GM19467 (cell line): ENCODE results near the gene ANO9.

Experiments used
- ATAC-seq: cut with Tn5 transposase; IDR thresholded peaks from one replicate; pipeline ENCODE4 v1.9.1; 2021; ENCODE audit warnings: mild to moderate bottlenecking, moderate library complexity; ENCODE audit not compliant: unreplicated experiment

ANO9 gene

DNA sequence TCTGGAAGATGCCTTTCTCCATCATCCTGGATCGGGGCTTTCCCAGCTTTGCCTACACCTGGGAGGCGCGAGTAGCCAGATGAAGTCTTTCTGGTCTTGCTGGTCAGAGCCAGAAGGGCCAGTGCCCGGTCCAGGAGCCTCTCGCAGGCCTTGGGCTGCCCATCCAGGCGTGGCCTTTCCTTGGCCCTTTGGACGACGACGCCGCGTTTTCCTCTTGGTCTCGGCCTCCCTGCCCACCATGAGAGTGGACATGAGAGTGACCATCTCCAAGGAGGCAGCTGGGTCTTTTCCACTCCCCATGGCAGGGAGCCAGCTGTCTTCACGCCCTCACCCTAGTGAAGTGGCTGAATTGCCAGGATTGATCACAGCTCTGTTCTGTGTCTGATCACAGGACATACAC lies 11.8 kb upstream of the ANO9 start:
- ATAC-seq: no peak

DNA sequence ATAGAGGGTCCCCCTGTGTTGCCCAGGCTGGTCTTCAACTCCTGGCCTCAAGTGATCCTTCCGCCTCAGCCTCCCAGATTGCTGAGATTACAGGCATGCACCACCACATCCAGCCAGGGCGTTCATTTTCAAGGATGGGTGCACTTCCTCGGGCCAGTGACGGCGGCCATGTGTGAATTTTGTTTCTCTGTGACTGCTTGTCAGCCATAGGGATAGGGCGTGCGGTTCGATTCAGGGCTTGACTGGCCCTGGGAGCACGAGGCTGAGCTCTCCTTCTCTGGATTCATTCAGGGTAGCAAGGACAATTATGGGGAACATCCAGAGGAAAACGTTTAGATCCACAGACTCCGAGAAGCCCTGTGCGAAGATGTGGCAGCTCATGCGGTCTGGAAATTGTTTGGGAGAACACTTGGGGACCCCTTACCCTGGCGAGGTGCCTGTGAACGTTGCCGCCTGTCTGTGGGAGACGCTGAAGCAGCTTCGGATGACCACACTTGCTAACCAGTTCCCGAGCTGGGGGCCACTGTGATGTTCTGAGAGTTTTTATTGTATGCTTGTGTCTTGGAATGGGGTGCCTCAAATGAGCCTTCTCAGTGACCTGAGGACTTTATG lies 11.2 kb upstream of the ANO9 start:
- ATAC-seq: no peak

DNA sequence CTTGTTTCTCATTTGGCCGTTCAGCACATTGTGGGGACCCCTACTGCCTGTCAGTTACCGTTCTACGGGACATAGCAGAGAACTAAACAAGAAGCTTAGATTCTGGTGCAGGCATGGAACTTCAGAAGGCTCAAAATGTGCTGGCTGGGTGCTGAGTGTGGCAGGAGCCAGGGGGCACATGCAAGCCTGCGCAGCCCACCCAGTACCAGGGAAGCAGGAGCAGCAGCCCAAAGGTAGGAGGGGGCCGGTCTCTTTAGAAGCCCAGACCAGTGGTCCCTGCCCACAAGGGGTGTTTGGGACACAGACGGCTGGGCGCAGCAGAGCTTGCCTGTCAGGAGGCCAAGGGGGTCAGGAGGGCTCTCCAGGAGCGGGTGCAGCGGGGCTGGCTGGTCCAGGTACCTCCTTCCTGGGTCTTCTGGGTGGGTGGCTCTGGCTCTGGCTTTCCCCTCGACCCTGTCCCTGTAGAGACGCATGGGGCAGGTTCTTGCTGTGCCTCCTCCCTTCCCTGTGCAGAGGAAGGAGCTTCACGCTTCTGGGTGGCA lies 10.5 kb upstream of the ANO9 start:
- ATAC-seq: no peak

DNA sequence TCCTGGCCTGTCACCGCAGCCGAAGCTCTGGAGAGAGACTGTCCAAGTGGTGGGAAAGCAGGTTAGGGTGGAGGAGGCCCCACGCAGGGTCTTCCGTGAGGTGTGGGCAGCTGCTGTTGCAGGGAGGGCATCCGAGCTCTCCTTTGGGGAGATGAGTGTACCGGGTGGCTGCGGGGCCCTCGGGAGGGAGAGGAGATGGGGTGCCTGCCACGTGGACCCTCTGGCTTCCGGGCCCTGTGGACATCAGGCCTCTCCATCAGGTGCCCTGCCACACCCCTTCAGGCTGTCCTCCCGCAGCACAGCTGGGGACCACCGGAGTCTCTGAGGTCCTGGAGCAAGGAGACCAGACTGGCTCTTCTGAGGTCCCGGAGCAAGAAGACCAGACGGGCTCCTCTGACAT lies 9.9 kb upstream of the ANO9 start:
- no peak for ATAC-seq

DNA sequence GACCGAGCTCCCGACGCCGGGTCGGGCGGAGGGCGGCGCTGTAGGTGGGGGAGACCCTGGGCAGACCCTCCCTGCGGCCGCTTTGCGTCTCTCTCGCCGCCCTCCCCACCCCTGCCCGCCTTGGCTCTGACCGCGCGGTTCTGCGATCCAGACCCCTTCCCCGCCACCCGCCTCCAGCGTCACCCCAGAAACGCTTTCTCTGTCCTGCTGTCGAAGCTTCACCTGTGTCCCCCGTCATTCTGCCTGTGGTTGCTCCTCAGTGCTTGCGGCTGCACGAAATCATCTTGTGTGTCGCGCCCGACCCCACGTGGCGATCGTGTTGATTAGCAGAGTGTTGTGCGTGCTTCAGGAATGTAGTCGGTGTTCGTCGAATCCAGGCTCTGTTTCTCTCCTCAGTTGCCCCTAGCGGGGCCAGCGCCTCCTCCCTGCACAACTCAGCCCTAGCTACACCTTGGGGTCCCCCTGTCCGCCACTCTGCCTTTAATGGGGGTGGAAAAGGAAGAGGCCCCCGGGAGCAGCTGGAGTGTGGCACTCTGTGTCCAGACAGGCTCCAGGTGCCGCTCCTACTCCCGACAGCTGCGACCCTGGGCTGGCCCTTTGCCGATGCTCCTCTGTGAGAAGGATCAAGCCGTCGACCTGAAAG lies 9.1 kb upstream of the ANO9 start:
- no peak for ATAC-seq

DNA sequence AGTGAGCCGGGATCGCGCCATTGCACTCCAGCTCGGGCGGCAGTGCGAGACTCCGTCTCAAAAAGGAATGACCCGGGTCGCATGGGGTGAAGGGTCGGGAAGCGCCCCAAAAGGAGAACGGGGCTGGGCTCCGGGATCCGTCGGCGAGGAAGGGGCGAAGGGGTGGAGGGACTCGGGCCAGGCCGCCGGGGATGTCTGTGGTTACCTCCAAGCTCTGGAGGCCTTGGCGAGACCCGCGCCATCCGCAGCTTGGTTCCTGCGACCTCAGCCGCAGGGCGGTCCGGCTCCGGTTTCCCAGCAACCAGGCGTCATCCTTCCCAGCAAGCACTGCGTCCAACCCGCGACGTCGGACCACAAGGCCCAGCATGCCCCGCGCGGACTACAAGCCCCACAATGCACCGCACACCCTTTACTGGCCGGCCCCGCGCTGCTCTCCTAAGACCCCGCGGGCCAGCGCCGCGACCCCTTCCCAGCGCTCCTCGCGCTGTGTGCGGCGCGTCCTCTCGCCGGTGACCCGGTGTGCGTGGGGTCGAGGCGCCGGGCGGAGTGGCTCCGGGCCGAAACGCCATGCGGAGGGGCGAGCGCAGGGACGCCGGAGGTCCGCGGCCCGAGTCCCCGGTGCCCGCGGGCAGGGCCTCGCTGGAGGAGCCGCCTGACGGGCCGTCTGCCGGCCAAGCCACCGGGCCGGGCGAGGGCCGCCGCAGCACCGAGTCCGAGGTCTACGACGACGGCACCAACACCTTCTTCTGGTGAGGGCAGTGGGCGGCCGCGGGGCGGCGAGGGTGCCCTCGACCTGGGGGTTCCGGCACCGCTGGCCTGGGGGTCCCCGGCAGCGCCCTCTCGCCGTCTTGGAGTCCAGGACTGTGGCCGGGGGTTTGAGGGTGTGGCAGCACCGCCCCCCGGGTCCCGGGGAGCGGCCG lies 8.3 kb upstream of the ANO9 start, which contains the start of gene PTDSS2:
TSS of gene PTDSS2 (plus strand) at position 391 of the 920 bp plus-strand sequence. CDS start at position 568, 177 bp downstream.
- peak; percentile 71 for ATAC-seq

DNA sequence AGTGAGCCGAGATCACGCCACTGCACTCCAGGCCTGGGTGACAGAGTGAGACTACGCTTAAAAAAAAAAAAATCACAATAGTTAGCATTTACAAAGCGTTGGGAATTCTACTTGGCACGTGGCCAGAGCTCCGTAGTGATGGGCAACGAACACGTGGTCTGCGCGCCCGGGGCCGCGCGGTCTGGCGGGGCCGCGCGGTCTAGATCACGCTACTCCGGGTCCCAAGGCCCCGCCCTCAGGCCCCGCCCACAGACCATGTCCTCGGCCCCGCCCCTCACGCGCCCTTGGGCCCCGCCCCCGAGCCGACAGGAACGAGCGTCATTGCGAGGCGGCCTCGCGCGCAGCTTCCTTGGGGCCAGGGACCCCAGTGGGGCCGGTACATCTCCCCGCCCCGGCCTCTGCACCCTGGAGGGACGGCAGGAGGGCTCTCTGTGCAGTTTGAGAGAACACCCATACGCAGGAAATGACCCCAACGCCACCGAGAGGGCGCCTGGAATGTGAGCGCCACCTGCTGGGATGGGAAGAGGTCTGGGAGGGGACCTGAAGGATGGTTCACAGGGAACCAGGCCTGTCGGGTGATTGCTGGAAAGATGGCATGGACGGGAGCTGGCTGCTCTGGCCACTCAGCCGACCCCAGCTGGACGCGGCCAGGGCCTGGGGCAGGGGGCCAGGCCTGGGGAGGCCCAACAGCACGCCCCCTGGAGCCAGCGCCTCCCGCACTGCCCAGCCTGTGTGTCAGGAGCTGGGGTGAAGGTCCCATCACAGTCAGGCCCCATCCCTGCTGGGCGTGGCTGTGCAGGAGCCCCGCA lies 6.3 kb upstream of the ANO9 start:
- ATAC-seq: peak; percentile 49

DNA sequence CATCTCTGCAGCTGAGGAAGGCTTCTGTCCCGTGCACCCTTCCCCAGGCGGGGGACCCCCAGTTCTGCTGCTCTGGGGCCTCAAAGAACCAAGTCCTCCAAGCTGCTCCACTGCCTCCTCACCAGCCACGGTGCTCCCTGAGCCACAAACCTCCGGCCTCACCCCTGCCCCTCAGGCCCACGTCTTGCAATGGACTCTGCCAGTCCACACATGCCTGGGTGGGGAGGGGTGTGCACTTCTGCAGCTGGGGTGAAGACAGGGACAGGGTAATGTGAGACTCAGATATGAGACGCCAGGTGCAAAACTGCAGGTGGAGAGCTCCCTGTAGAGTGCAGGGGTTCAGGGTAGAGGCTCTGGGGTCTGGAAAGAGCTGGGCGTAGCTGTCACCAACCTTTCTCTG lies 5.1 kb upstream of the ANO9 start:
- ATAC-seq: no peak

DNA sequence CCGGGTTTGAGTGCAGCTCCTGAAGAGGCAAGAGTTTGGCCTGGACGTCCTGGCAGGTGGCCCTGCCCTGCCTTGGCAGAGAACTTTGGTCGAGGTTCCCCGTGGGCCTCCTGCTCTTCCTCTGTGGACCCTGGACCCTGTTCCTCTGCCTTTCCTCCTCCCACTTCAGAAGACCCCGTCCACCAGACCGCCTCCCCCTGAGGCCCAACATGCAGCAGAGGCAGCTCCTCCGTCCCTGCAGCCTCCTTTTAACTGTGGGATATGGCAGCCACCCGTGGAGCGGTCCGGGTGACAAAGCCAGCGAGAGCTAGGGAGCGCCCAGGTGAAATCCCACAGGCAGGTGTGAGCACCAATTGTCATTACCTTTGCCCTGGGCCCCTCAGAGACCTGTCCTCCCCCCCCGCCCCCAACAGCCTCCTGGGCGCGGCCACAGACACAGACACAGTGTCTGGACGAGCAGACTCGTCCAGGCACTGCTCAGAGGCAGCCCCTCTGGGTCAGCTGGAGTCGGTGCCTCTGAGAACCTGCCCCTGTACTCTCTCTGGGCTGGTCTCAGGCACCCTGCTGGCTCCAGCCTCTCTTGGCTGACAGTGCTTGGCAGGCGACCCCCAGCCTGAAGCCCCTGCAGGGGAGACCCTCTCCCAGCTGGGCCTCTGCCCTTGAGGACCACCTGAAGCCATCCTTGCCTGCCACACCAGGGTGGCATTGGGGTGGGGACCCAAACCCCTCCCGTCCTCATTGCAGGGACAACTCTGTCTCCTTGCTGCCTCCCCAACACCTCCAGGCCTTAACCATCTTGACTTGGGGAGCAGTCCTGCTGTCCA lies 4.2 kb upstream of the ANO9 start:
- no peak for ATAC-seq

DNA sequence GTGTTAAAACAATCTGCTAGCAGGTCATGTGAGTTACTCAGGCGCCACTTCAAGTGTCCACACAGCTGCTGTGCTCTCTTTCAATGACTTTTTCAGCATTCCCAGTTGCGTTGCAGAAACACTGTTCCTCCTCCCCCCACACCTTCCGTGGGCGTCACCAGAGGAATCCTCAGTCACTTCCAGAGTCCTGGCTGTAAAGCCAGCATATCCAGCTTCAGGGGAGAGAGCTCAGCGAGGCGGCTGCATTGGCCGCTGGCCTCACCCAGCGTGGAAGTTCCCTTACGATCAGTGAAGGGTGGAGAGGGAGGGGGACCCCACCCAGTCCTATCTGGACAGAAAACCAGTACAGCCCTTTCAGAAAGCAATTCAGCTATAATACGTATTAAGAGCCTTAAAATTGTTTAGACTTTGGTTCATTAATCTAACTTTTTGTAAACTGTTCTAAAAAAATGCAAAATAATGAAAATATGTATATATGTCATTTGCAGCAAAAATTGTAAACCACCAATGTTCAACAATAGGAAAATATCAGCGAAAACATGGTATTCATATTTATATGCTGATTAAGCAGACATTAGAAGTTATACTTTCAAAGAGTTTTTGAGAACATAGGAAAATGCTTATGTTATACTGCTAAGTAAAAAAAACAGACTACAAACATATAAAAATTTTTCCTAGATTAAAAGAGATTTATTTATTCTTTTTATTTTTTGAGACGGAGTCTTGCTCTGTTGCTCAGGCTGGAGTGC lies 2.8 kb upstream of the ANO9 start:
- no peak for ATAC-seq

DNA sequence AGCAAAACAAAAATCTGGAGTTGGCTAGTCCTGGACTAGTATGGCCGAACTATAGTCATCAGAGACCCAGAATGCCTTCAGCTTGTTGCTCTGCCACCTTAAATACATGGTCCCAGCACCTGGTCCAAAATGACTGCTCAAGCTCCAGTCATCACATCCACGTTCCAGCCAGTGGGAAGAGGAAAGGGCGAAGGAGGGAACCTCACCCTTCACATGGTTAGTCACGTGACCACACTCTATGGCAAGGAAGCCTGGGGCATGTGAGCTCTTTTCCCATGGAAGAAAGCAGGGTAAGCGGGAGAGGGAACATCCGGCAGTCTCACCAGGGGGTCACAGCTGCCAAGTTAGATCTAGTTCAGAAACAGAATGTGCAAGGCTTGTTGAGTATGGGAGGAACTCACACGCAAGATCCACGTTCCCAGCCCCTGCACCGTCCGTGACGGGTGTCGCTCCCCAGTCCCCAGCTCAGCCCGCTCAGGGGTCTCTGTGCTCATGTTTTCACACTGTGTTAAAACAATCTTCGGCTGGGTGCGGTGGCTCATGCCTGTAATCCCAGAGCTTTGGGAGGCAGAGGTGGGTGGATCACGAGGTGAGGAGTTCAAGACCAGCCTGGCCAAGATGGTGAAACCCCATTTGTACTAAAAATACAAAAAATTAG lies 1.9 kb upstream of the ANO9 start:
- no peak for ATAC-seq

DNA sequence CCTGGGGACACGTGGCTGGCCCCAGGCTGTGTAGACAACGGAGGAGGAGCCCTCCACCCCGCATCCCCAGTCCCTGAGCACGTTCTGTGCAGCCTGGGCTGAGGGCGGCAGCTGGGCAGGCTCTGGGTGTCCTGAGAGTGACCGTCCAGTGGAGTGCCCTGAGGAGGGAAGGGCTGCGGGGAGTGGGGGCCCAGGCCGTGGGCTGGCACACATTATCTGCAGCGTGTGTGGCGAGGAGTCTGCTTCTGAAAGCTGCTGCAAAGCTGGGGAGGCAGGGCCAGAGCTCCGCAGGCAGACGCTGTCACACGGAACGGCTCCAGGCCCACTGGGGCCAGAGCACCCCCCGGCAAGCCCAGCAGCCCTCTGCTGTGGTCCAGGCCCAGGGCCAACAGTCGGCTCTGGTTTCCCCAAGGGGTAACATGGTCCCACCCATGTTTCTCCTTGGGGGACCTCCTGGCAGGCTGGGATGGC lies 835 bp upstream of the ANO9 start:
- ATAC-seq: no peak

DNA sequence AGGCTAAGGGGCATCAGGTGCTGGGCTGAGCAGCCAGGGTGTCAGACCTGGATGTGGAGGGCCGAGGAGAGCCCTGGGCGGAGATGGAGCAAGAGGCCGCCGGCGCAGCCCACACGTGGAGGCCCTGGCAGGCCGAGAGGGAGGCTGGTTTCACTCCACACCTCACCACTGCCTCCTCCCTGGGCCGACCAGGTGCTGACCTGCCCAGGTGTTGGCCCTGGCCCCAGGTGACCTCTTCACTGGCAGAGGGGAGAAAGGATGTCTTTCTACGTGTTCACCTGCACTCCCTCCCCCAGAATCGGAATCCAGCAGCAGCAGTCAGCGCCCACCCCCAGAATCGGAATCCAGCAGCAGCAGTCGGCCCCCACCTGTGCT lies 781 bp downstream of the ANO9 start:
- ATAC-seq: no peak

DNA sequence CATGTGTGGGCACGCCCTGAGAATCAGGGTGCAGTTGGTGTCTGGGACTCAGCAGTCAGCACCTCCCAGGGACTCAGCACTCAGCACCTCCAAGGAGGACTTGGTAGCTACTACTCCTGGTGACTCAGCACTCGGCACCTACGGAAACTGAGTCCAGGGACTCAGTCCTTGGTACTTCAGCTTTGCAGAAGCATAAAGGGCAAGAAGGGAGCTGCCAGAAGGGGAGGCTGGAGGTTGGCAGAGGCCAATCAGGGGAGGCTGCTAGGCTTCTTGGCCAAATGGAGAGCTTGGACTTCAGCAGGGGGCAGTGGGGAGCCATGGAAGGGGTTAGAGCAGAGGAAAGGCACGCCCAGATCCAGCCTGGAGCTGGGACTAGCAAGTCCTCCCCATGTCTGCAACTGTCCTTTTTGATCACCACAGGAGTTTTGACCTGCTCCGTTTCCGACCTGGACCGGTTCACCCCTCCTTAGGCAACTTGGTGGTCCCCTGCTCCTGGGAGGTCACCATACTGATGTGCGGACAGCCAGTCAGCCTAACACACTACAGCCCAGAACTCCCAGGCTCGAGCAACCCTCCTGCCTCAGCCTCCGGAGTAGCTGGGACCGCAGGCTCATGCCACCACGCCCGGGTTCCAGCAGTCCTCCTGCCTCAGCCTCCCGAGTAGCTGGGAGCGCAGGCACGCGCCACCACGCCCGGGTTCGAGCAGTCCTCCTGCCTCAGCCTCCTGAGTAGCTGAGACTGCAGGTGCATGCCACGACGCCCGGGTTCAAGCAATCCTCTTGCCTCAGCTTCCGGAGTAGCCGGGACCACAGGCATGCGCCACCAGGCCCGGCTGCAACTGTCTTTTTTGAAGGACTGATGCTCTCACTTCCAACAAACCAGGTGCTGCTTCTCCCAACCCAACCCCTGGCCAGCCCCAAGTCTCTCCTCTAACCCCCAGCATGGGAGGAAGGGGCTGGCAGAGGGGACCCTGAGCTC lies 1.5 kb downstream of the ANO9 start:
- ATAC-seq: no peak

DNA sequence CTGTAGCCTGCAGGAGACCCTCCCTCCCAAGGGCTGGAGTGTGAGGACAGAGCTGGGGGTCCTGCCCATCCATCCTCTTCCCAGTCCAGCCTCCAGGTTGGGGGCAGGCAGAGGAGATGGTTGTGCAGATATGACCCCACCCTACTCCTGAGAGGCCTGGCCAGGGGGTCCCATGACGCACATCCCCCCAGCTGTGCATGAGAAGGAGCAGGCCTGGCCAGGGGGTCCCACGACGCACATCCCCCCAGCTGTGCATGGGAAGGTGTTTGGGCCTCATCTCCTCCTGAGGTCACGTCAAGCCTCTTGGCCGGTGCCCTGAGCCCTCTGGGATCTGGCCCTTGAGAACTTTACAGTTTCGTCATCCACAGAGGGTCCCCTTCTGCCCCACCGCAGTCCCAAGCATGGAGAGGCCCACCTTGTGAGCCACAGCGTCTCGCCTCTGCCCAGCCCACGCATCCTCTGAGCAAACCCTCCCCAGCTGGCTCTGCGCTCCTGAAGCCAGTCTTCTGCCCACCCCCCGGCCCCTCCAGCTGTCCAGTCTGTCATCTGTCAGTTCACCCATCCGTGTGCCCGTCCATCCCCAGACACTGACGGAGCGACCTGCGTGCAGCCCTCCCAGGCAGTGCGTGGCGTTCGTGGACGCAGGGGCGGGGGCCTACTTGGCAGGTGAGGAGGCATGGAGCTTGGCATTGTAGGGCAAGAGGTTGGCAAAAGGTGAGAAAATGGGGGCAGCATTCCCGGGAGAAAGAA lies 2.3 kb downstream of the ANO9 start:
- ATAC-seq: no peak

DNA sequence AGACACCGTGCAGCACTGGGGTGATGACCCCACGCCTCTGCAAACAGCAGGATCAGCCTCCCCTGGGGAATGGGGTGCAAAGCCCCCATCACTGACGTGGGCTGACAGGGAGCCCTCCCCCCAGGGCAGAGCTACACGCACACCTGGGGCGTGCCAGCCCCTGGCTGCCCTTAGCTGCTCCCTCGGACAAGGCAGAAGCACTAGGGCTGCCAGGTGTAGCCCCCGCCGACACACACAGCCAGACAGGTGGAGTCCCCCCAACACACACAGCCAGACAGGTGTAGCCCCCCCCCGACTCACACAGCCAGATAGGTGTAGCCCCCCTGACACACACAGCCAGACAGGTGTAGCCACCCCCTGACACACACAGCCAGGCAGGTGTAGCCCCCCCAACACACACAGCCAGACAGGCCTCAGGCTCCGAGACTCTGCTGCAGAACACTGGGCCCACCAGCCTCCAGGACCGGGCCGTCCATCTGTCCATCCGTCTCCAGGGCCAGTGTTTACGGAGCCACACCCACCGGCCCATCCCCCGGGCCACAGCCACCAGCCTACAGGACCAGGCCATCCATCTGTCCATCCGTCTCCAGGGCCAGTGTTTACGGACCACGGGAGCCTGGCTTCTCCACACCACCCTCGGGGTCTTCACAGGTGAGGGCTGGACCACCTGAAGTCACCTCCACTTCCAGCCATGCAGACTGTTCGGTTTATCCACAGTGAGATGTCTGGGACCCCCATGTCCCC lies 3.5 kb downstream of the ANO9 start:
- no peak for ATAC-seq
